AG04449 (cell line): ENCODE data around the gene HMOX2.

Experiments used
- CTCF ChIA-PET: fragments of 350-600 bp; formaldehyde crosslinking; extraction: SDS; loops from one replicate; lab custom pipeline; 2021; ENCODE audit warnings: antibody characterized with exemption; lab: Yijun Ruan, JAX
- POLR2A ChIA-PET: fragments of 400-600, 350-600 bp; formaldehyde crosslinking; extraction: SDS; loops from one replicate; lab custom pipeline; 2020; ENCODE audit warnings: antibody characterized with exemption, inconsistent platforms; lab: Yijun Ruan, JAX
- DNase-seq: peaks from one replicate; pipeline ENCODE4 v3.0.0-alpha.2; 2010; ENCODE audit warnings: low read depth, low spot score
- H3K4me3 ChIP-seq: 2 replicates; pipeline ENCODE4 v1.5.1; 2011; ENCODE audit warnings: low read depth, mild to moderate bottlenecking, control low read depth, low read length
- CTCF ChIP-seq: IDR thresholded peaks from one replicate; pipeline ENCODE4 v1.5.1; 2011; ENCODE audit warnings: mild to moderate bottlenecking, moderate library complexity, low read length, control low read depth, inconsistent platforms; ENCODE audit not compliant: insufficient read depth; ENCODE audit errors: missing control alignments

The HMOX2 gene

GRCh38 chr16:4475880-4476788 lies at the start of gene HMOX2:
Gene HMOX2, plus strand, starts transcription at chr16:4476398. Its CDS starts 29,127 bp downstream, at chr16:4505525.
- ChIA-PET POLR2A (interaction anchor here (0.8 to 1.3 kb wide), 4 partner anchors 9 to 13 kb away, joined by 3 to 5 read pairs (median 3); no protein-coding TSS in a partner anchor), CTCF (interaction anchor here (0.7 to 4.1 kb wide), 11 partner anchors 10 to 140 kb away, joined by 3 to 25 read pairs (median 4); no protein-coding TSS in a partner anchor)
- DNase-seq = no peak
- H3K4me3 ChIP-seq = peak within 1 kb of the TSS; percentile 89
- TF ChIP-seq CTCF = peak; percentile 74

- CTCF ChIA-PET = interaction anchor here (1.0 to 1.4 kb wide), 2 partner anchors 22 to 159 kb away, joined by 3 read pairs; no protein-coding TSS in a partner anchor
- no peak for TF ChIP-seq CTCF
These were observed 49.4 kb upstream of the HMOX2 start for GRCh38 chr16:4426722-4427372.

GRCh38 chr16:4428500-4428899 lies 47.7 kb upstream of the HMOX2 start:
- DNase-seq = no peak
- H3K4me3 ChIP-seq = no peak overlapping the region
- no peak for TF ChIP-seq CTCF
- ChIA-PET POLR2A (no interaction called here), CTCF (interaction anchor here (0.9 kb wide), 1 partner anchor 26 kb away, joined by 4 read pairs; no protein-coding TSS in a partner anchor)

More at GRCh38 chr16:4426722-4427372, 49.4 kb upstream of the HMOX2 start:
- no peak for DNase-seq
- POLR2A ChIA-PET = interaction anchor here (0.6 kb wide), 1 partner anchor 24 kb away, joined by 3 read pairs; no protein-coding TSS in a partner anchor
- peak overlapping the region; percentile 72 for H3K4me3 ChIP-seq

GRCh38 chr16:4431023-4431422 lies 45.2 kb upstream of the HMOX2 start:
- TF ChIP-seq CTCF = no peak
- CTCF ChIA-PET = no interaction called here
- POLR2A ChIA-PET = no interaction called here
- DNase-seq = no peak
- no peak overlapping the region for H3K4me3 ChIP-seq

GRCh38 chr16:4433228-4433627 lies 43.0 kb upstream of the HMOX2 start:
- no peak overlapping the region for H3K4me3 ChIP-seq
- TF ChIP-seq CTCF = no peak
- ChIA-PET POLR2A (no interaction called here), CTCF (no interaction called here)
- DNase-seq = no peak
